Thyroid gland (tissue), 4 donors: ENCODE data around the gene IFIT2.

Source experiments
- POLR2A ChIP-seq, 2 donors: fragments of 450-650 bp; IDR thresholded peaks; one replicate each; pipeline ENCODE4 v1.6.1; 2017; ENCODE audit warnings: antibody characterized with exemption in 2 of 2, mild to moderate bottlenecking in 2 of 2, moderate library complexity in 1 of 2
- TF ChIP-seq, protein P1 (sequence below), 6 experiments: fragments of 200-600 bp in 3 of 6; fragments of 450-650 bp in 3 of 6; sonication (generic) in 3 of 6; IDR thresholded peaks; one replicate each; pipeline ENCODE4 v1.5.1; 2016 to 2019; ENCODE audit warnings: antibody characterized with exemption in 6 of 6, mild to moderate bottlenecking in 2 of 6, inconsistent platforms in 1 of 6, moderate library complexity in 1 of 6

DNA sequence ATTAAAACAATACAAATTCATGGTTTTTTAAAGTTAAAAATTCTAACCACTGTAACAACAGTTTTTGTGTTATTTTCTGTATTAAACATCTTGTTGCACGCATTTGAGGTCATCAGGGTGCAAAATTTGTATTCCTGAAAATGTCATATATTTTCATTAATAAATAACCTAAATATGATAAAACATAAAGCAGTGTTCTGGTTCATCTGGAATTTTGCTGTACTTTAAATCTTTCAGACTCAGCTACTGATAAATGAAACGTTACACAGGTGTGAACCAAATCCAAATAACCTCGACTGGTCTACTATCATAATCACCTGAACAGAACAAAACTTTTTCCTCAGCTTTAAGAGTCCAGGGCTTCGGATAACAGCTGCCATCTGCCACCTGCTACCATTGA lies 6.9 kb downstream of the IFIT2 start:
- TF ChIP-seq, protein P1, sequence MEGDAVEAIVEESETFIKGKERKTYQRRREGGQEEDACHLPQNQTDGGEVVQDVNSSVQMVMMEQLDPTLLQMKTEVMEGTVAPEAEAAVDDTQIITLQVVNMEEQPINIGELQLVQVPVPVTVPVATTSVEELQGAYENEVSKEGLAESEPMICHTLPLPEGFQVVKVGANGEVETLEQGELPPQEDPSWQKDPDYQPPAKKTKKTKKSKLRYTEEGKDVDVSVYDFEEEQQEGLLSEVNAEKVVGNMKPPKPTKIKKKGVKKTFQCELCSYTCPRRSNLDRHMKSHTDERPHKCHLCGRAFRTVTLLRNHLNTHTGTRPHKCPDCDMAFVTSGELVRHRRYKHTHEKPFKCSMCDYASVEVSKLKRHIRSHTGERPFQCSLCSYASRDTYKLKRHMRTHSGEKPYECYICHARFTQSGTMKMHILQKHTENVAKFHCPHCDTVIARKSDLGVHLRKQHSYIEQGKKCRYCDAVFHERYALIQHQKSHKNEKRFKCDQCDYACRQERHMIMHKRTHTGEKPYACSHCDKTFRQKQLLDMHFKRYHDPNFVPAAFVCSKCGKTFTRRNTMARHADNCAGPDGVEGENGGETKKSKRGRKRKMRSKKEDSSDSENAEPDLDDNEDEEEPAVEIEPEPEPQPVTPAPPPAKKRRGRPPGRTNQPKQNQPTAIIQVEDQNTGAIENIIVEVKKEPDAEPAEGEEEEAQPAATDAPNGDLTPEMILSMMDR (IDR thresholded peaks at IDR 0.05): no peak
- TF ChIP-seq POLR2A (IDR thresholded peaks at IDR 0.05): no peak
